Left renal pelvis (tissue), 4 donors: ENCODE measurements around the gene MSH5. TPM values are rescaled to one million over a fixed set of nuclear protein-coding genes. Genes with fewer than 3 reads are reported as not detected.

ENCODE experiments used
- DNase-seq, 4 donors: peaks; one replicate each; pipeline ENCODE4 v3.0.0-alpha.2; 2013; ENCODE audit warnings: low read depth in 4 of 4, low spot score in 3 of 4
- polyA plus RNA-seq, 4 donors: library from polyadenylated mRNA; unstranded; fragments of 120-200 nt; gene quantifications; one replicate each; pipeline ENCODE4 v1.2.1, GENCODE V29; 2013; ENCODE audit not compliant: insufficient read length in 4 of 4

The MSH5 gene
- polyA plus RNA-seq, 4 donors = 14.2 to 51.0 (median 25.2) TPM

GRCh38 chr6:31728767-31729514 lies 10.9 kb upstream of the MSH5 start, which contains the start of gene DDAH2:
Gene DDAH2 (minus strand): TSS chr6:31729299. CDS start chr6:31729161, 138 bp downstream.
- no peak for DNase-seq

- DNase-seq = peak in 3 of 4 donors; percentile 85 to 89 (median 87)
Observed at GRCh38 chr6:31729515-31729978, 10.3 kb upstream of the MSH5 start.

GRCh38 chr6:31729979-31730630 lies 9.7 kb upstream of the MSH5 start:
- peak in 3 of 4 donors; percentile 82 to 87 (median 85) for DNase-seq

GRCh38 chr6:31730631-31731086 lies 9.1 kb upstream of the MSH5 start:
- no peak for DNase-seq

- DNase-seq = no peak
Observed at GRCh38 chr6:31732029-31732428, 7.8 kb upstream of the MSH5 start.

- DNase-seq = no peak
Observed at GRCh38 chr6:31733734-31734133, 6.1 kb upstream of the MSH5 start.

GRCh38 chr6:31734247-31734820 lies 5.5 kb upstream of the MSH5 start:
- no peak for DNase-seq

GRCh38 chr6:31734821-31735406 lies 4.9 kb upstream of the MSH5 start:
- DNase-seq = peak in 1 of 4 donors; percentile 39

GRCh38 chr6:31736021-31736767 lies 3.6 kb upstream of the MSH5 start, which contains the start of gene CLIC1:
Gene CLIC1 (minus strand): TSS chr6:31736530. CDS start chr6:31736300, 230 bp downstream.
- DNase-seq = peak in 1 of 4 donors; percentile 54

- DNase-seq = no peak
Observed at GRCh38 chr6:31736768-31737314, 3.0 kb upstream of the MSH5 start.

- peak in 1 of 4 donors; percentile 65 for DNase-seq
Observed at GRCh38 chr6:31737315-31737990, 2.4 kb upstream of the MSH5 start.

GRCh38 chr6:31737991-31738979 lies 1.5 kb upstream of the MSH5 start:
- peak in 1 of 4 donors; percentile 72 for DNase-seq

GRCh38 chr6:31740397-31741223 lies 805 bp downstream of the MSH5 start:
- no peak for DNase-seq

GRCh38 chr6:31741815-31742214 lies 2.0 kb downstream of the MSH5 start:
- DNase-seq = no peak

- DNase-seq = no peak
Observed at GRCh38 chr6:31742894-31743293, 3.1 kb downstream of the MSH5 start.

- no peak for DNase-seq
Observed at GRCh38 chr6:31744422-31744821, 4.6 kb downstream of the MSH5 start.

GRCh38 chr6:31749301-31750036 lies 9.7 kb downstream of the MSH5 start:
- no peak for DNase-seq
